COLO829 (cell line): ENCODE results near the gene USP22.
"Not testable (repeated sequence)": the region's sequence is repeated elsewhere in the genome, so short reads cannot be mapped to it uniquely, and the experiment has no call there.

ENCODE experiments used
- DNase-seq: peaks from one replicate; pipeline ENCODE4 v3.0.0; 2012; ENCODE audit warnings: low spot score

USP22 gene

DNA sequence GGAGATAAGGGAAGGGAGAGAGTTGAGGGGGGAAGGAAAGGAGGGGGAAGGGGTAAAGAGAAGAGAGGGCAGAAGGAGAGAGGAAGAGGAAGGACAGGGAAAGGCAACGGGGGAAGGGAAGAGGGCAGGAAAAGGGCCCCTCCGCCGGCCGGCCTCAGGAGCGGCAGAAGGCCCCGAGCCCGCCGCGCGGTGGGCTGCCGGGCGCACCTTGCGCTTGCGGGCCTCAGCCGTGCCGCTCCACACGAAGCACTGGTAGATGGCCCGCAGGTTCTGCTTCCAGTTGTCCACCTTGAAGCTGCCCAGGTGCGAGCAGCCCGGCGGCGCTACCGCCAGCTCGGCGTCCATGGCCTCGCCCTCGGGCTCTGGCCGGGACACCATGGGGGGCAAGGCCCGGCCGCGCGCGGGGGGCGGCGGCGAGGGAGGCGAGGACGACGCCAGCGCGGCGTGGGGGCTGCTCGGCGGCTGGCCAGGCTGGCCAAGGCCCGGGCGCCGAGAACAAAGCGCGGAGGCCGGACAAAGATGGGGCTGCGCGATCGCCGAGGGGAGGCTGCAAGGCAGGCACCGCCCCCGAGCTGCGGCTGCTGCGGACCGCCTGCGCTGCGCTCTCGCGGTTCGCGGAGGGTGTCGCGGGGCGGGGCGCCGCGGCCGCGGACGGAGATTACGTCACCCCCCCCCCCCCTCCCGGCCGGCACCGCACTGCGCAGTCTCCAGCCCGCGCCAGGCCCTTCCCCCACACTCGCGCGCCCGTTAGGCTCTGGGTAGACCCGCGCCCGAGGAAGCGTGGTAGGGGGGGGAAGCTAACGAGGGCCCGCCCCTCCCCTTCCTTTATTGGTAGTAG, at the start of gene USP22:
TSS of gene USP22 (minus strand) at position 554 of the 838 bp plus-strand sequence. CDS start at position 378, 176 bp downstream.
- DNase-seq = no peak

DNA sequence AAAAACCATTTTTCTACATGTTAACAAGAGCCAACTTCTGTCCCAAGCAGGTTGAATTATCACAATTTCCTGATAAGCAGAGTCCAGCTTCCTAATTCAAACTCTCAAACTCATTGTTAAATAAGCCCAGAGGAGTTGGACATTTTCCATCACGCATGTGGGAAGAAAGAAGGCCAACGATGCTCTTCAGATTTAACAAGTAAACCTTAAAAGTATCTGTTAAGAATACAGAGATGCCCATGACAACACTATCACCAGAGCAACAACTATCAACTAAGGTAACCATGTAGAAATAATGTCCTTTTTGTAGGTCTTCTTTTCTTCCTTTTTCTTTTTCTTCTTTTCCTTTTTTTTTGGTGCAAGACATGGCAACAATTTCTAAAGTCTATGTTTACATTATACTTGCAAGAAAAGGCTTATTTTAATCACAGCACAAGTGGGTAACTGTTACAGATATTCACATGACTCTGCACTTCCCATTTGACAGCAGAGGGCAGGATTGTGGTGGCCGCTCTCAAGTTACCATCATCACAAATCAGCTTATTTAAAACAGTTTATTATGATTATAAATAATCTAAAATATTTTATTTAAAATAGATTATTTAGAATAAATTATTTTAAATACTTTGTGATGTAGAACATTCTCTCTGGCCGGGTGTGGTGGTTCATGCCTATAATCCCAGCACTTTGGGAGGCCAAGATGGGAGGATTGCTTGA, 48.2 kb upstream of the USP22 start:
- DNase-seq = peak; percentile 84

DNA sequence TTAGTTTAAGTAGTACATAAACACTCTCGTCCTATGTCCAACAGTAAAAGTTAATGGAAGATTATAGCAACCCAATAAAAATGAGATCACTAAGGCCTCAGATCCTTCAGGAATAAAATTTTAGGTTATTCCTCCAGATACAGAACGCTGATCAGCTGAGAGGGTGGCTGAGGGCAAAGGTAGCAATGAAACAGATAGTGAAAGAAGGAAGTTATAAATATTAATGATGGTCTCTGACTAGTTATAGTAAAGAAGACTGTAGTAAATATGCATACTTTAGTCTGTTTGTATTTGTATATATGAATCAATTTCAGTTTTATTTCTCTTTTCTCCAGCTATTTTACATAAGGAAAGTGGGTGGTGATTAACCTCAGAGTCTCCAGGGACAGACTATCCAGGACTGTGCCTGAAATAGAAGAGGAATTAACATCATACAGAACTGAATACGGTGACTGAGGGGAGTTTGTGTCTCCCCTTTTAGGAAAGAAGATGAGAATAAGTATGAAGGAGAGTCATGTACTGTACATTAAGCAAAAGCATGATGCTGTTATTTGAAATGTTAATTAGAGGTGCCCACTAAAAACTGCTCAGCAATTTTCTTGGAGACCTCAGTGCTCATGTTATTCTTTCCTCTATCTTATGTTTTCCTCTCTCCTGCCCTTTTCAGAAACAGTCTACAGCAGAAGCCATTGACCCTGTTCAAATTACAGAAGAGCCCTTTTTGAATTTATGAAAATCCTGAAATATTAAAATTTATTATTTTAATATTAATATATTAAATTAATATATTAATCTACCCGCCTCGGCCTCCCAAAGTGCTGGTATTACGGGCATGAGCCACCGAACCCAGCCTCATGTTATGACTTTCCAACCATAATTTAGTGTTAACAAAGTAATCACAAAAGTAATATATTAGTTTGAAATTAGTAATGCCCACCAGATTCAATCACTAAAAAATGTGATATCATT, 47.4 kb upstream of the USP22 start:
- no peak for DNase-seq

DNA sequence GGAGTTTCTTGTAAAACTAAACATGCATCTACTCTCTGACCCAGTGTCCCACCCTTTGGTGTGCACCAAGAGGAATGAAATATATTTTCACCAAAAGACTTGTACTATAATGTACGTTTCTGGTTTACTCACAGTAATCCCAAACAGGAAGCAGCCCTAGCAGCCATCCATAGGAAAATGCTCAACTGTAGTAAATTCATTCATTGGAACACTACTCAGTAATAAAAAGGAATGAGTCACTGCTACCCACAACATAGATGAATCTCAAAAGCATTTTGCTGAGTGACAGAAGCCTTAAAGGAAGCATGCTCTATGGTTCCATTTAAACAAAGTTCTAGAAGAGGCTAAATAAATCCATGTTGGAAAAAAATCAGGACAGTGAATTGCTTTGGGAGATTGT, 46.3 kb upstream of the USP22 start:
- DNase-seq = peak; percentile 85

DNA sequence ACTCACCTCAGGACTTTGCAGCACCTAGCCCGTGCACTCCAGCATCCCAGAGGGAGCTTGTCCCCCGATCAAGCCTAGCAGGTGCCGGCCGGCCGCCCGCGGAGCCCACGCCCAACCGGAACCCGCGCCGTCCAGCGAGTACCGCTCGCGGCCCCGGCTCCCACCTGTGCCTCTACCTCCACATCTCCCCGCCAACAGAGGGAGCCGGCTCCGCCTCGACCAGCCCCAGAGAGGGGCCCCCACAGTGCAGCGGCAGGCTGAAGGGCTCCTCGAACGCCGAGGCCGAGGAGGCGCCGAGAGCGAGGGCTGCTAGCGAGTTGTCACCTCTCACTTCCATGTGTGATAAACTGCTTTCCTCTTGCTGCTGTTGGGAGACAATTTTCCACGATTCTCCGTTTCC, 42.9 kb upstream of the USP22 start:
- no peak for DNase-seq

DNA sequence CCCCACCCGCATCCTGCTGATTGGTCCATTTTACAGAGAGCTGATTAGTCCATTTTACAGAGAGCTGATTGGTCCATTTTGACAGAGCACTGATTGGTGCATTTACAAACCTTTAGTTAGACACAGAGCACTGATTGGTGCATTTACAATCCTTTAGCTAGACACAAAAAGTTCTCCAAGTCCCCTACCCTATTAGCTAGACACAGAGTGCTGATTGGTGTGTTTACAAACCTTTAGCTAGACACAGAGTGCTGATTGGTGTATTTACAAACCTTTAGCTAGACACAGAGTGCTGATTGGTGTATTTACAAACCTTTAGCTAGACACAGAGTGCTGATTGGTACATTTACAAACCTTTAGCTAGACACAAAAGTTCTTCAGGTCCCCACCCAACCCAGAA, 42.5 kb upstream of the USP22 start:
- not testable (repeated sequence) for DNase-seq

DNA sequence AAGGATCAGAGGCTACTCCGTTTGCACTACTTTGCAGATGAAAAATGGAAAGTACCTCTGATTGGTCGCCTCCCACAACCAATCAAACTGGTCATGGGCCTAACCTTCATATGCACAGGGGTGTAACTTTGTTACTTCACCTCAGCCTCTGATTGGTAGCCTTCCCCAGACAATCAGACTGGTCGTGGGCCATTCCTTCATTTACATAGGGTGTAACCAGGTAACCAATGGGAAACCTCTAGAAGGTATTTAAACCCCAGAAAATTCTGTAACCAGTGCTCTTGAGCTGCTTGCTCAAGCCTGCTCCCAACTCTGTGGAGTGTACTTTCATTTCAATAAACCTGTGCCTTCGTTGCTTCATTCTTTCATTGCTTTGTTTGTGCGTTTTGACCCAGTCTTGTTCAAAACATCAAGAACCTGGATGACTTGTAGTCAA, 39.2 kb upstream of the USP22 start:
- no peak for DNase-seq

DNA sequence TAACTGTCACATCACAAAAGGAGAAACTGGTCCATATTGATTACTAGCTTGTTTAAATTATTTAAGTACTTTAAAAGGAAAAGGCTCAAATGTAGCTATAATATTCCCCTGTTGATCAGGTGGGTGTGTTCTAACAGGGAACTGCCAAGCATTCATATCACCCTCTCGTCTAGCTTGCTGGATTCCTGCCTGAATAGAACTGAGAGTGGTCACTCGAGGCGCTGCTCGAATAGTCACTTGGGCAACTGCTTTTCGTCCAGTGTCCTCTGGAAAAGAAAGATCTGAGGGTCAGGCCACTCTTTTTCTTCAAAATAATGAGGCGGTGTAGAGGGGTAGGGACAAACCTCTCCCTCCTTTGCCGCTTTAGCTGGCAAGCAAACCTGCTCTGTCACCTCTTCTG, 36.4 kb upstream of the USP22 start:
- no peak for DNase-seq

DNA sequence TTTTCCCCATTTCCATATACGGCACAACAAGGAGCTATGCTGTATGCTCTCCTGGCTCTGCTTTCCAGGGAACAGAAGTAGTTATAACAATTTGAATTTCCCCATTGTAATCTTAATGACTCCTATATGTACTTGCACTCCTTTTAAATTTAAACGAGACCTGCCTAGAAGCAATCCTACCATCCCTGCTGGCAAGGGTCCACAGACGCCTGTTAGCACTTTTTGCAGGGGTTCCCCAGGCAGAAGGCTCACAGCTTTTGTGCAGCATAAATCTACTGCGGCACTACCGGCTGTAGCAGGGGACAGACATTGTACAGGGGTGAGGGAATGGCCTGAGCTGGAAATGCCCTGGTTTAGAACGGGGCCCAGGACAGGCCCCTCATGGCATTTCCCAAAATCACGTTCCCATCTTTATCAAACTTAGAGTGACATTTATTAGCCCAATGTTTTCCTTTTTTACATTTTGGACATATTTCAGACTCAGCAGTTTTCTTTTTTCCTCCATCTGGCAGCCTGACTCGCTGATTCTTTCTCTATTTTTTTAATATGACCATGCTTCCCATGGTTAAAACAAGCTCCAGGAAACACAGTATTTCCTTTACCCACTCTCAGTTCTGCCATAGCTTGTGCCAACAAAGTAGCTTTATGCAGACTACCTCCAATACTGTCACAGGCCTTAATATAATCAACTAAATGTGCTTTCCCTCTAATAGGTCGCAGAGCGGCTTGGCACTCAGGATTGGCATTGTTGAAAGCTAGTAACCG, 35.4 kb upstream of the USP22 start:
- DNase-seq = no peak

DNA sequence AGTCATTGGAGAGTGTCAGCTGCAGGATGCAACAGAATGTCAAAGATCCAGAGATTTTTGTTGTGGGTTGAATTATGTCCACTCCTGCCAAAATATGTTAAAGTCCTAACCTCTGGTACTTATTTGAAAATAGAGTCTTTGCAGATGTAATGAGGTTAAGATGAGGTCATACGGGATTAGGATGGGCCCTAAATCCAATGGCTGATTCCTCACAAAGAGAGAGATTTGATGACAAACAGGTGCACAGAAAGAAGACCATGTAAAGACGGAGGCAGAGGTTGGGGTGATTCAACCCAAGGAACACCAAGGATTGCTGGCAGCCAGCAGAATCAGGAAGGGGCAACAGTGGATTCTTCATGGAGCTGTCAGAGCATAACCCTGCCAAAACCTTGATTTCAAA, 34.5 kb upstream of the USP22 start:
- DNase-seq = no peak

DNA sequence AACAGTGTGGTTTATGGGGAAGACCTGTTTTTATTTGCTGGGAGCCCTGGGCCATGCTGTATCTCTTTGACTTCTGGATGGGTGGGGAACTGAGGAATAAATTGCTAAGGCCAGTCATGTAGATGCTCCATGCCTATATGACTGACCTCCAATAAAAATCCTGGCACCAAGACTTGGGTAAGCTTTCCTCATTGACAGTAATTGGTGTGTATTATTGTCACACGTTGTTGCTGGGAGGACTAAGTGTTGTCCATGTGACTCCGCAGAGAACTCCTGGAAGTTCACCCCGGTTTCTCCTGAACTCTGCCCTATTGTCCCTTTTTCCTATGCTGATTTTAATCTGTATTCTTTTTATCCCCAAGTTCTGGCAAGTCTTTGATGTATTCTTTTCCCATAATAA, 33.4 kb upstream of the USP22 start:
- no peak for DNase-seq

DNA sequence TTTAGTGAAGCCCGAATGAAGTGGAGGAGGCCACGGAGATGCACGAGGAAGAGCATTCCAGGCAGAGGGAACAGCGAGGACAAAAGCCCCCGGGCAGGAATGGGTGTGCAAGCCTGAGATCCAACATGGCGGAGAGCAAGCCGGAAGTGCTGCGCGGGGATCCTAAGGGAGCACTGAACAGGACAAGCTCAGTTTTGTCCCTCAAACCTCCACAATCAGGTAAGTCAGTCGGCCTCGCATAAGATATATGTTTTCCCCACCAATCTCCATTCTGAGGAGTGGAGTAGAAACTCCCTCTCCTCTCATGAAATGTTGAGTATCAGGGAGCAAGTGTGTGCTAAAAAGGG, 32.9 kb upstream of the USP22 start:
- DNase-seq = no peak

DNA sequence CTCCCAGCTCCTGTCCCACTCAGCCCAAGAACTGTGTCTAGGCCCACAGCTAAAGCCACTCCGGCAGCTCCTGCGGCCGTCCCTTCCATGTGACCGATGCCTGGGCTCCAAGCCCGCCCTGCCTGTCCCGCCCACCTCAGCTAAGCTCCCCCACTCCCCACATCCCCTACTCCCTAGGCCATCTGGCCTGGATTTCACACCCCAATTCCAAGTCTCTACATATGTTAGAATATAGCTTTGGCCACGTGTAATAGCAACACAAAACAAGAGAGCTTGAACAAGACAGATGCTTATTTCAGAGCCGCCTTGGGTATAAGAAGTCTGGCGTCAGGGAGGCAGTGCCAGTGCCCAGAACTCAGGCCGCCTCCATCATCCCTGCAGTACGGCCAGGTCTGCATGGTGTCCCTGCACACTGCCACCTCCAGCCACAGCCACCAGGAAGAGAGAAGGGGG, 30.0 kb upstream of the USP22 start:
- DNase-seq = no peak

DNA sequence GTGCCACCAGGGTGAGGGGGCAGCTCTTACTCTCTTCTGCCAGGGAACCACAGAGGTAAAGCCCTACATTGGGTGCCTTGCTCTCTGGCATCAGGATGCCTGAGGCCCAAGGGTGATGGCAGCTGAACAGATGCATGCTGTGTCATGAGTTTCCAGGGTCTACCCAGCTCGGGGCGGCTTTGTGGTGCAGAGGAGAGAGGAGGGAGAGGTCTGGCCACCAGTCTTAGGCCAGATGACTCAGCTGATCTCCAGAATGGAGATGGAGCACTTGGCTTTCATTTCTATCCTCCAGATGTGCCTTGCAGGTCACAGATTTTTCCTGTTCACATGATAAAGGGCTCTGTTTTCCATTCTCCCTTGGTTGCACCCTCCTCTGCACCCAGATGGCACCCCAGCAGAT, 23.6 kb upstream of the USP22 start:
- DNase-seq = no peak

DNA sequence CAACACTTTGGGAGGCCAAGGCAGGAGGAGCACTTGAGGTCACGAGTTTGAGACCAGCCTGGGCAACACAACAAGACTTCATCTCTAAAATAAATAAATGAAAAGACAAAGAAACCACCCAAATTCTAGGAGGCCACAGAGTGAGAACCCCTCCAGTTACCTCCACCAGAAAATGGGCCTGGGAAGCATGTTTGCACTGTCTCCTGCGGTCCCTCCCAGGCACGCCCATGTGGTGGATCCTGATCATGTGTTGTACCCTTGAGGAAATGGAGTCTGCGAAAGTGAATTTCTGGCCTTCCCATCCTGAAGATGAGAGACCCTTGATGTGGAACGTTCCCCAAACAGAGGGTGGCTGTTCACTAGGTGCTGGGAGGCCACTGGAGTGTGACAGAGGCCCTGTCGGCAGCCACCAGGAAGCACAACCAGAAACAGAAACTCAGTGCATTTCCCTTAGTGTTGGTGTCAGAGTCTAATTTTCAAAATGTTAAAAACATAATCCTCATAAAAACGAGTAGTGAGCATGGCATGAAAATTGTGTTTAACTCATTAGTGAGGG, 19.2 kb upstream of the USP22 start:
- no peak for DNase-seq

DNA sequence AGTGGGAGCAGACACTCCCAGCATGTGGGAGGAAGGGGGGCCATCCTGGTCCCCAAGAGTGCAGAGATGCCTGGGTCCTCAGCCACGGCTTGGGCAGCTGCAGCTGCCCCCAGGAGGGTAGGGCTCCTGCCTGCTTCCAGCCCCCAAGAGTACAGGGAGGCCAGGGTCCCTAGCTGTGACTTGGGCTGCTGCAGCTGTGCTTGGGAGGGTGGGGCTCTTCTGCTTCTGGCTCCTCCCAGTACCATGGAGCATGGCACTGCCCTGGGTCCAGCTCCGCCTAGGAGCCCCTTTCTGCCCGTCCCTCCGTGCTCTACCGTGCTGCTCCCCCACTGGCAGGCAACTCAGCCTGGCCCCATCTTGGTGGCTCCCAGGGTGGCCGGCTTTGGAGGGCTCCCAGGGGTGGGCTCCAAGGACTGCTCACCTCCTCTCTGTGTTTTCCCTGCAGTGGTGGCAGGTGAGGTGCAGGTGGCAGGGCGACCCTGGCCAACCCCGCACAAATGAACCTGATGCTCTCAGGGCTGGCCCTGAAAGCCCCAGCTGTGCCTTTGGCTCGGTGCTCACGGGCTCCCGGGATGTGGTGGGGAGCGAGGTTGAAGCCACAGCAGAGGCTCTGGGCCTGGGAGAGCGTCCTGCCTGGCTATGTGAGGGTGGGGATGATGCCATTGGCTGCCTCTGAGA, 18.5 kb upstream of the USP22 start:
- no peak for DNase-seq

DNA sequence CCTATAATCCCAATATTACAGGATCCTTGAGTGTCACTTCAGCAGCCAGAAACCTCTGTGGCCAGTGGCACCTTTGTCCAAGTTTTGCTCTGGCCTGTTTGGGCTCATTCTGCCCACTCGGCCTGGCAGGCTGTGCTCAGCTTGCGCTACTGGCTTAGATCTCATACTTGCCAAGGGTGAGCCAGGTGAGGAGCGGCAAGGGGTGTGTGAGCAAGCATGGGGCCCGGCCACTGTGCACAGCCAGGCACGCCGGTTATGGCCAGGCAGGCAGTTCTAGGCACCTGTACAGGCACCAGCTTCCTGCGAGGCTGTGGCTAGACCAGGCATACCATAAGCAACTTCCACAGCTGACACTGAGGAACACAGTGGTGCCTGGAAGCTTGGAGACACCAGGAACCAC, 16.9 kb upstream of the USP22 start:
- DNase-seq = no peak

DNA sequence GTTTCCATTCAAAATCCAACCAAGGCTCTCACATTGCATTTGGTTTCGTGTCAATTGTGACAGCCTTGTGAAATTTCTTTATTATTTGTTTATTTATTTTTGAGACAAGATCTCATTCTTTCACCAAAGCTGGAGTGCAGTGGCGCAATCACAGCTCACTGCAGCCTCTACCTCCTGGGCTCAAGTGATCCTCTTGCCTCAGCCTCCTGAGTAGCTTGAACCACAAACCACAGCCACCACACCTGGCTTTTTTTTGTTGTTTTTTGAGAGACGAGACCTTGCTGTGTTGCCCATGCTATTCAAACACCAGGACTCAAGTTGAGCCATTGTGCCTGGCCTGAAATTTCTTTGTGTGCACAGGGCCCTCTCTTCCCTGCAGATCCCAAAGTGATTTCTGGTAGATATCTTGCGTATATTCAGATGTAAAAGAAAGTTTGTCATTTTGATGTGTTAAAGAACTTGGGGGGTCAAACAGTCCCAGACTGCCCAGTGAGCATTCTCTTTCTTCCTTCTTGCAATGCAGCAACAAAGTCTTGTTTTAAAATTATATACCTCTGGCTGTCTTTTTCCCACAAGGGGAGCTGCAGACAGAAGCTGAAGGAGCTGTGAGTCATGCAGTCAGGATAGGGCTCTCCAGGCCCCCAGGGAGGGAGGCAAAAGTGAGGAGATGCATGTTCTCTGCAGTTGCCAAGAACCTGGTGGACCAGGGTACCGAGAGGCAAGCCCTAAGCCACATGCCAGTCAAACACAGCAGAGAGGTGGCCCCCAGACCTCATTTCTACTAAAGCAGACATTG, 15.5 kb upstream of the USP22 start:
- peak; percentile 58 for DNase-seq

DNA sequence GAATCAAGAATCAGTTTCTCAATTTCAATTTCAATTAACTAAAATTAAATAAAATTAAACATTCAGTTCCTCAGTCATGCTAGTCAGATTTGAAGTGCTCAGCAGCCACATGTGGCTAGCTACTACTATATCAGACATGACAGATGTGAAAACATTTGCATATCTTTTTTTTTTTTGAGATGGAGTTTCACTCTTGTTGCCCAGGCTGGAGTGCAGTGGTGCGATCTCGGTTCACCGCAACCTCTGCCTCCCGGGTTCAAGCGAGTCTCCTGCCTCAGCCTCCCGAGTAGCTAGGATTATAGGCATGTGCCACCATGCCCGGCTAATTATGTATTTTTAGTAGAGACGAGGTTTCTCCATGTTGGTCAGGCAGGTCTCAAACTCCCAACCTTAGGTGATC, 10.2 kb upstream of the USP22 start:
- DNase-seq = not testable (repeated sequence)

DNA sequence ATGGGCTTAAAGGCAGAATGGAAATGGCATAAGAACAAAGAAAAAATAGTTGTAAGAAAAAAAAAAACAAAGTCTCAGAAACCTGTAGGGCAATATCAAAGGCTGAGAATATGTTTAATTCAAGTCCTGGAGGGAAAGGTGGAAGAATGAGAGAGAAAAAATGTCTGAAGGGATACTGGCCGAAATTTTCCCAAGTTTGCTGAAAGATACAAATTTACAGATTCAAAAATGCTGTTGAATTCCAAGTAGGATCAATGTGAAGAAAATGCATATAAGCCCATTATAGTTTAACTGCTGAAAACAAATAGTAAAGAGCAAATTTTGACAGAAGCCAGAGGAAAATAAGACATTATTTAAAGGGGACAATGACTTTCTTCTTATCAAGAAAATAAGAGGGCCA, 6.6 kb upstream of the USP22 start:
- no peak for DNase-seq
